B cell (primary cell): ENCODE results near the gene ITGB1.

ENCODE experiments used
- CTCF ChIP-seq: fragments of 200-600 bp; IDR thresholded peaks from one replicate; pipeline ENCODE4 v1.8.0; 2022; ENCODE audit warnings: antibody characterized with exemption, mild to moderate bottlenecking
- EZH2 ChIP-seq: IDR thresholded peaks from 2 replicates; pipeline ENCODE4 v1.6.1; 2012; ENCODE audit warnings: borderline replicate concordance, low read depth, mild to moderate bottlenecking, moderate library complexity, low read length; ENCODE audit not compliant: insufficient read depth, poor library complexity, severe bottlenecking

- no peak for TF ChIP-seq CTCF
- TF ChIP-seq EZH2: no peak
Observed at GRCh38 chr10:32942081-32942480, 15.9 kb downstream of the ITGB1 start.
